GM21528 (cell line): ENCODE measurements around the gene DTNA.

Source experiments
- ATAC-seq: cut with Tn5 transposase; IDR thresholded peaks from one replicate; pipeline ENCODE4 v1.9.1; 2021; ENCODE audit warnings: mild to moderate bottlenecking, moderate library complexity; ENCODE audit not compliant: unreplicated experiment, low FRiP score

DTNA gene

GRCh38 chr18:34926683-34927082 lies 216.6 kb downstream of the DTNA start:
- ATAC-seq: no peak

GRCh38 chr18:34928088-34928753 lies 218.1 kb downstream of the DTNA start:
- no peak for ATAC-seq

GRCh38 chr18:34928754-34929335 lies 218.7 kb downstream of the DTNA start:
- ATAC-seq: no peak

- ATAC-seq: no peak
Measured at GRCh38 chr18:34929336-34929780, 219.3 kb downstream of the DTNA start.

- ATAC-seq: no peak
Measured at GRCh38 chr18:34932363-34932762, 222.3 kb downstream of the DTNA start.

- ATAC-seq: no peak
Measured at GRCh38 chr18:34932792-34933466, 222.8 kb downstream of the DTNA start.

- no peak for ATAC-seq
Measured at GRCh38 chr18:34933909-34934661, 224.0 kb downstream of the DTNA start.

GRCh38 chr18:34936772-34937171 lies 226.7 kb downstream of the DTNA start:
- ATAC-seq: no peak

- ATAC-seq: no peak
Measured at GRCh38 chr18:34938090-34938489, 228.0 kb downstream of the DTNA start.
